Lower leg skin (tissue), 3 donors: ENCODE data around the gene STX8.

Experiments used
- CTCF ChIP-seq, 3 donors: fragments of 450-650 bp; IDR thresholded peaks; one replicate each; pipeline ENCODE4 v1.5.1; 2016; ENCODE audit warnings: antibody characterized with exemption in 3 of 3, mild to moderate bottlenecking in 3 of 3, moderate library complexity in 2 of 3
- POLR2A ChIP-seq, 2 donors: fragments of 450-650 bp; IDR thresholded peaks; one replicate each; pipeline ENCODE4 v1.6.1; 2016 to 2017; ENCODE audit warnings: antibody characterized with exemption in 2 of 2, mild to moderate bottlenecking in 1 of 2, moderate library complexity in 1 of 2

- TF ChIP-seq CTCF (IDR thresholded peaks at IDR 0.05) (no peak), POLR2A (IDR thresholded peaks at IDR 0.05) (no peak)
Measured at GRCh38 chr17:9432934-9433421, 142.6 kb downstream of the STX8 start.
